HG02642 (cell line): ENCODE data around the gene KCNH8.

Experiments
- ATAC-seq: cut with Tn5 transposase; IDR thresholded peaks from one replicate; pipeline ENCODE4 v1.9.1; 2021; ENCODE audit warnings: mild to moderate bottlenecking; ENCODE audit not compliant: unreplicated experiment, poor library complexity

The KCNH8 gene

DNA sequence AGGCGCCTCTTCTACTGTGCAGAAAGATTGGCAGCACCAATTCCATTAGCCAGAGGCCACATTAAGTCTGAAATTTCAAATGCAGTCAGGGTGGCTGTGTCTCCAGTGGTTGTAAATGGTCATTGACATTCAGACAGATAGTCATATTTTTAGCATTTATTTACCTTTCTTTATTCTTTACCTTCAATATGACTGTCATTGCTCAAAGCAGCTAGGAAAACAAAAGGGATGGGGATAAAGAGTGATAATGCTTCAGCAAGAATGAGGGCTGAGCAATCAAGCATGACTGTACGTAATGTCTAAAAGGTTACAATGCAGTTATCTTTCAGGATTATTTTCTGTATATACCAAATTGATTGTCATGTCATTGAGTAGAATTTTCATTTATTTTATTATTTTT, 425.3 kb downstream of the KCNH8 start:
- ATAC-seq = no peak

DNA sequence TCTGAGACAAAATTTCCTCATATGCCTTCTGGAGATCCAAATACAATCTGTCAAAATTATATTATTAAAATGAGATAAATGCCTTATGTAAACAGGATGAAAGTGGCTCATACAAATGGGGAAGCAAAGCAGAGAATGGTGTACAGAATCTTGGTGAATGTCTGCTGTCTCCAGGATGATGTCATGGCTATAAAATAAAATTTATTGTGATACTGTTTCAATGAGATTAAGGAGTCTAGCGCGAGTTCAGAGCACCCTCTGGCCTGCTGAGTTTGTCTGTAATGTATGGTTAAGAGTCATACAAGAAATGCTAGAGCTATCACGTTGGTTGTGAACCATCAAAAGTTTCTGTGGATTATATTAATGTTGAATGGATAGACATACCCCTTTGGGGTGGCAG, 426.0 kb downstream of the KCNH8 start:
- no peak for ATAC-seq

DNA sequence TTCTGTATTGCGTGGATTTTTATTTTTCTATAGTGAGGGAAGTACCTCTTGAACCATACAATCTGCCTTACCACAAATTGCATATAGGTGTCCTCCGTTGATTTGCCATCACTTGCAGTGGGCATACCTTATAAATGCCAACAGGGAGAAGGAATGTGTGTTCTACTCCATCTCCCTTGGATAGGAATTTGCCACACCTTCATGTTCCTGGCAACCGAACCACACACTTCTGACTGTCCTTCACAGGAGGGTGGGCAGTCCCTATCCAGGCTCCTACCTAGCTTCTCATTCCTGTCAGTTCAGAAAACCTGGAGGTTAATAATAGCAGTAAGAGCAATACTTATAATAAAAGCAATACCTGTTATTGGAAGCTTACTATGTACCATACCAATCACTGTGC, 428.0 kb downstream of the KCNH8 start:
- ATAC-seq = no peak
